G401.6 (cell line): Measurements from ENCODE around the gene NAA40.

Experiments used
- FAIRE-seq: peaks from 2 replicates; lab custom pipeline; 2012; peaks lifted over from hg19 to GRCh38; lab: Jason Lieb, UNC

Gene NAA40

GRCh38 chr11:63986932-63987513 is 48.2 kb downstream of the NAA40 start:
- FAIRE-seq: no peak

- no peak for FAIRE-seq
Measured at GRCh38 chr11:63991558-63991957, 52.8 kb downstream of the NAA40 start.

- FAIRE-seq: no peak
Measured at GRCh38 chr11:63993100-63993499, 54.3 kb downstream of the NAA40 start.

- FAIRE-seq: no peak
Measured at GRCh38 chr11:63993993-63994392, 55.2 kb downstream of the NAA40 start.

GRCh38 chr11:63996512-63996911 is 57.7 kb downstream of the NAA40 start:
- no peak for FAIRE-seq

GRCh38 chr11:63997104-63997700 is 58.4 kb downstream of the NAA40 start:
- FAIRE-seq: no peak

GRCh38 chr11:63997801-63998337 is 59.1 kb downstream of the NAA40 start:
- FAIRE-seq: no peak

- peak; percentile 39 for FAIRE-seq
Measured at GRCh38 chr11:63998558-63999348, 60.0 kb downstream of the NAA40 start.

GRCh38 chr11:63999349-64000025 is 60.7 kb downstream of the NAA40 start:
- peak; percentile 93 for FAIRE-seq

- no peak for FAIRE-seq
Measured at GRCh38 chr11:64000026-64000739, 61.4 kb downstream of the NAA40 start.

GRCh38 chr11:64000740-64001483 is 62.1 kb downstream of the NAA40 start:
- FAIRE-seq: no peak

- FAIRE-seq: no peak
Measured at GRCh38 chr11:64001484-64002420, 63.0 kb downstream of the NAA40 start.

GRCh38 chr11:64003807-64004589 is 65.2 kb downstream of the NAA40 start:
- no peak for FAIRE-seq

GRCh38 chr11:64004590-64004984 is 65.8 kb downstream of the NAA40 start:
- FAIRE-seq: no peak

GRCh38 chr11:64005691-64006090 is 66.9 kb downstream of the NAA40 start:
- FAIRE-seq: no peak

- FAIRE-seq: no peak
Measured at GRCh38 chr11:64006398-64006797, 67.6 kb downstream of the NAA40 start.
